GM12873 (cell line): ENCODE data around the gene GLYR1.

Experiments used
- CTCF ChIP-seq: IDR thresholded peaks from 2 replicates; pipeline ENCODE4 v1.5.1; 2012; ENCODE audit warnings: low read depth, mild to moderate bottlenecking, moderate library complexity, low read length, control low read depth; ENCODE audit not compliant: insufficient read depth; ENCODE audit errors: missing control alignments

The GLYR1 gene

GRCh38 chr16:4866586-4866985 lies 19.5 kb upstream of the GLYR1 start:
- TF ChIP-seq CTCF = no peak

GRCh38 chr16:4865231-4865860 lies 18.3 kb upstream of the GLYR1 start:
- TF ChIP-seq CTCF = no peak

GRCh38 chr16:4864728-4865127 lies 17.6 kb upstream of the GLYR1 start:
- no peak for TF ChIP-seq CTCF

- TF ChIP-seq CTCF = no peak
Observed at GRCh38 chr16:4862639-4863038, 15.6 kb upstream of the GLYR1 start.

- no peak for TF ChIP-seq CTCF
Observed at GRCh38 chr16:4860727-4861342, 13.7 kb upstream of the GLYR1 start.

- TF ChIP-seq CTCF = no peak
Observed at GRCh38 chr16:4859900-4860255, 12.8 kb upstream of the GLYR1 start.

- no peak for TF ChIP-seq CTCF
Observed at GRCh38 chr16:4859190-4859899, 12.3 kb upstream of the GLYR1 start.
